MM.1S (cell line): Measurements from ENCODE around the gene NEDD4L.

ENCODE experiments used
- DNase-seq: peaks from one replicate; pipeline ENCODE4 v3.0.0-alpha.2; 2015
- H2AFZ ChIP-seq: fragments of 300-600 bp; sonication (generic); 2 replicates; pipeline ENCODE4 v1.6.0; 2016; ENCODE audit warnings: antibody characterized with exemption, low read length
- H3F3A ChIP-seq: fragments of 300-600 bp; sonication (generic); 2 replicates; pipeline ENCODE4 v1.6.1; 2016; ENCODE audit warnings: mild to moderate bottlenecking, antibody characterized with exemption, low read length, moderate library complexity, mixed read lengths; ENCODE audit not compliant: insufficient read depth
- H3K27ac ChIP-seq: fragments of 300-600 bp; sonication (generic); 2 replicates; pipeline ENCODE4 v1.5.1; 2016; ENCODE audit warnings: mild to moderate bottlenecking, low read length
- H3K27me3 ChIP-seq: fragments of 300-600 bp; sonication (generic); replicated peaks from 2 replicates; pipeline ENCODE4 v1.6.0; 2016; ENCODE audit warnings: low read length; ENCODE audit not compliant: insufficient read depth
- H3K36me3 ChIP-seq: fragments of 300-600 bp; sonication (generic); replicated peaks from 2 replicates; pipeline ENCODE4 v1.6.1; 2016; ENCODE audit warnings: mild to moderate bottlenecking, low read length, mixed read lengths; ENCODE audit not compliant: insufficient read depth
- H3K4me1 ChIP-seq: fragments of 300-600 bp; sonication (generic); 2 replicates; pipeline ENCODE4 v1.6.1; 2016; ENCODE audit warnings: low read length, mixed read lengths
- H3K4me2 ChIP-seq: fragments of 300-600 bp; sonication (generic); 2 replicates; pipeline ENCODE4 v1.6.0; 2016; ENCODE audit warnings: low read depth, low read length
- H3K4me3 ChIP-seq: fragments of 300-600 bp; sonication (generic); 2 replicates; pipeline ENCODE4 v1.5.1; 2016; ENCODE audit warnings: low read length, mixed read lengths
- H3K79me2 ChIP-seq: fragments of 300-600 bp; sonication (generic); 2 replicates; pipeline ENCODE4 v1.6.1; 2016; ENCODE audit warnings: mixed run types, low read length, mixed read lengths
- H3K9ac ChIP-seq: fragments of 300-600 bp; sonication (generic); 2 replicates; pipeline ENCODE4 v1.6.1; 2016; ENCODE audit warnings: low read length, mixed read lengths
- H3K9me2 ChIP-seq: fragments of 300-600 bp; sonication (generic); replicated peaks from 2 replicates; pipeline ENCODE4 v1.6.1; 2016; ENCODE audit warnings: mild to moderate bottlenecking, low read length, mixed read lengths; ENCODE audit not compliant: insufficient read depth
- H3K9me3 ChIP-seq: fragments of 300-600 bp; sonication (generic); replicated peaks from 2 replicates; pipeline ENCODE4 v1.6.1; 2016; ENCODE audit warnings: mild to moderate bottlenecking, low read length, mixed read lengths; ENCODE audit not compliant: insufficient read depth
- H4K20me1 ChIP-seq: fragments of 300-600 bp; sonication (generic); 2 replicates; pipeline ENCODE4 v1.6.1; 2016; ENCODE audit warnings: mild to moderate bottlenecking, low read length, moderate library complexity, mixed read lengths; ENCODE audit not compliant: insufficient read depth
- CTCF ChIP-seq: fragments of 300-600 bp; sonication (generic); IDR thresholded peaks from 2 replicates; pipeline ENCODE4 v1.5.1; 2016; ENCODE audit warnings: antibody characterized with exemption, low read length, mixed read lengths
- EZH2 ChIP-seq: fragments of 300-600 bp; sonication (generic); optimal IDR thresholded peaks from 2 replicates; pipeline ENCODE3; 2017; ENCODE audit warnings: low read depth, mild to moderate bottlenecking, antibody characterized with exemption, low read length, mixed read lengths
- EZH2phosphoT487 ChIP-seq: fragments of 300-600 bp; sonication (generic); IDR thresholded peaks from 2 replicates; pipeline ENCODE4 v1.6.1; 2018; ENCODE audit warnings: antibody characterized with exemption, low read length

NEDD4L gene

GRCh38 chr18:58132595-58133261 lies 88.7 kb downstream of the NEDD4L start:
- TF ChIP-seq CTCF (no peak), EZH2phosphoT487 (no peak), EZH2 (no peak)
- Histone ChIP-seq H3F3A (no peaks in the 10 kb centered on the region), H3K9me2 (no peaks in the 10 kb centered on the region), H3K4me2 (no peak overlapping the region), H3K27me3 (no peaks in the 10 kb centered on the region), H3K4me1 (peaks cover 7% of the 10 kb centered on the region; the same call in 1 of the 2 replicates), H3K36me3 (no peaks in the 10 kb centered on the region), H2AFZ (no peak overlapping the region), H3K9me3 (no peaks in the 10 kb centered on the region), H4K20me1 (no peaks in the 10 kb centered on the region), H3K79me2 (no peaks in the 10 kb centered on the region), H3K9ac (no peak overlapping the region), H3K4me3 (no peak overlapping the region), H3K27ac (no peak overlapping the region)
- no peak for DNase-seq

DNA sequence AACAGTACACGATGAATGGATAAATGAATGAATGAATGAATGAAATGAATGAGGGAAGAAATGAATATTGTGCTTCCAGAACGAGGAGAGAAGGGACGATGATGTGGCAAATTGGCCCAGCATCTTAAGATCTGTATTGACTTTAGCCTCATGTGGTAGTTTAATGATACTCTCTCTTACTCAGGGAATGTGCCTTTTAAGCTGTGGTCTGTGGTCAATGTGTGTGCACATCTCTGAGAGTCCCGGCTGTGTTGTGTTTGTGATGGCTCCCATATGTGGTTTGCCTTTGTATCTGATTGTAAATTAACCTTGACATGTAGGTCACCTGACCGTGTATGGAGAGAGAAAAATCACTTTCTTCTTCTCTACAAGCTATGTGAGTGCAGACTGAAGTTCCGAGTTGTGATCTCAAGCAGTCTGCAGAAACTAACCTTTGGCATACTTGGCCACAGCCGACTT lies 91.2 kb downstream of the NEDD4L start:
- H2AFZ ChIP-seq: no peak overlapping the region
- H3K4me3 ChIP-seq: no peak overlapping the region

GRCh38 chr18:58135701-58136331 lies 91.8 kb downstream of the NEDD4L start:
- Histone ChIP-seq H3K79me2 (no peaks in the 10 kb centered on the region), H2AFZ (no peak overlapping the region), H3K27ac (no peak overlapping the region)

More for the DNA sequence above, 91.2 kb downstream of the NEDD4L start:
- peaks cover 7% of the 10 kb centered on the region; the same call in 1 of the 2 replicates for H3K4me1 ChIP-seq
- H3K9me2 ChIP-seq: no peaks in the 10 kb centered on the region
- H3F3A ChIP-seq: no peaks in the 10 kb centered on the region
- no peak overlapping the region for H3K9ac ChIP-seq
- H3K36me3 ChIP-seq: no peaks in the 10 kb centered on the region
- H3K27ac ChIP-seq: no peak overlapping the region
- H3K4me2 ChIP-seq: peak overlapping the region; percentile 50; the same call in 1 of the 2 replicates
- TF ChIP-seq CTCF (no peak), EZH2 (no peak), EZH2phosphoT487 (no peak)
- no peaks in the 10 kb centered on the region for H4K20me1 ChIP-seq
- no peaks in the 10 kb centered on the region for H3K27me3 ChIP-seq
- no peaks in the 10 kb centered on the region for H3K79me2 ChIP-seq
- peak; percentile 38 for DNase-seq
- no peaks in the 10 kb centered on the region for H3K9me3 ChIP-seq

More at GRCh38 chr18:58135701-58136331, 91.8 kb downstream of the NEDD4L start:
- H3K9me3 ChIP-seq: no peaks in the 10 kb centered on the region
- H3K36me3 ChIP-seq: no peaks in the 10 kb centered on the region
- DNase-seq: peak; percentile 68
- no peaks in the 10 kb centered on the region for H3F3A ChIP-seq
- H3K9me2 ChIP-seq: no peaks in the 10 kb centered on the region
- peak overlapping the region; percentile 19; the same call in 1 of the 2 replicates for H3K4me3 ChIP-seq
- H4K20me1 ChIP-seq: no peaks in the 10 kb centered on the region
- peak; percentile 96 for TF ChIP-seq CTCF
- no peak for TF ChIP-seq EZH2phosphoT487
- no peak for TF ChIP-seq EZH2
- no peak overlapping the region for H3K9ac ChIP-seq
- H3K27me3 ChIP-seq: no peaks in the 10 kb centered on the region
- peak overlapping the region; percentile 50; the same call in 1 of the 2 replicates for H3K4me2 ChIP-seq
- peaks cover 7% of the 10 kb centered on the region; the same call in 1 of the 2 replicates for H3K4me1 ChIP-seq
